Gastroesophageal sphincter (tissue), 3 donors: ENCODE data around the gene PIK3C3.

Experiments
- CTCF ChIP-seq, 4 experiments: fragments of 200-600 bp in 2 of 4; fragments of 450-650 bp in 2 of 4; sonication (generic) in 1 of 4; IDR thresholded peaks; one replicate each; pipeline ENCODE4 v1.5.1; 2017 to 2019; ENCODE audit warnings: antibody characterized with exemption in 4 of 4, mild to moderate bottlenecking in 2 of 4, moderate library complexity in 2 of 4
- POLR2AphosphoS5 ChIP-seq: sonication (generic); formaldehyde crosslinking; IDR thresholded peaks from one replicate; pipeline ENCODE4 v1.6.1; 2017; ENCODE audit warnings: antibody characterized with exemption

GRCh38 chr18:42112657-42113420 is 157.8 kb downstream of the PIK3C3 start:
- TF ChIP-seq CTCF (IDR thresholded peaks at IDR 0.05), result no peak
- TF ChIP-seq POLR2AphosphoS5, result no peak
